Adrenal gland (tissue), 12 donors: ENCODE data around the gene SESTD1. TPM values are rescaled to one million over a fixed set of nuclear protein-coding genes. Genes with fewer than 3 reads are reported as not detected.

Experiments used
- DNase-seq, 7 donors: peaks; one replicate each; pipeline ENCODE4 v3.0.0-alpha.2; 2019 to 2020
- H3K27ac ChIP-seq, 5 donors: fragments of 200-600 bp; sonication (generic) in 4 of 5; 1 replicate in 3 of 5; 2 replicates in 2 of 5; pipeline versions ENCODE4 v1.5.1 to v1.8.0; 2016 to 2020; ENCODE audit warnings: mild to moderate bottlenecking in 1 of 5
- H3K27me3 ChIP-seq: fragments of 200-600 bp; 2 replicates; pipeline ENCODE4 v1.8.0; 2021
- H3K36me3 ChIP-seq, 2 donors: fragments of 200-600 bp; replicated peaks in 1 of 2; 1 replicate in 1 of 2; 2 replicates in 1 of 2; pipeline versions ENCODE4 v1.5.1 to v1.8.0; 2018 to 2022
- H3K4me1 ChIP-seq, 2 donors: fragments of 200-600 bp; replicated peaks in 1 of 2; 1 replicate in 1 of 2; 2 replicates in 1 of 2; pipeline versions ENCODE4 v1.5.1 to v1.8.0; 2018 to 2021
- H3K4me3 ChIP-seq, 4 donors: fragments of 200-600 bp; sonication (generic) in 3 of 4; one replicate each; pipeline ENCODE4 v1.5.1; 2016 to 2018
- H3K9me3 ChIP-seq, 3 donors: fragments of 200-600 bp; sonication (generic) in 1 of 3; replicated peaks in 1 of 3; 1 replicate in 2 of 3; 2 replicates in 1 of 3; pipeline versions ENCODE4 v1.5.1 to v1.8.0; 2016 to 2021
- CTCF ChIP-seq, 6 experiments: fragments of 450-650 bp in 4 of 6; fragments of 200-600 bp in 2 of 6; sonication (generic) in 1 of 6; IDR thresholded peaks; 1 replicate in 5 of 6; 2 replicates in 1 of 6; pipeline versions ENCODE4 v1.5.1 to v1.8.0; 2016 to 2021; ENCODE audit warnings: antibody characterized with exemption in 6 of 6, mild to moderate bottlenecking in 2 of 6, moderate library complexity in 1 of 6
- POLR2A ChIP-seq, 2 donors: fragments of 450-650 bp; IDR thresholded peaks; one replicate each; pipeline ENCODE4 v1.6.1; 2017; ENCODE audit warnings: antibody characterized with exemption in 2 of 2, mild to moderate bottlenecking in 2 of 2, moderate library complexity in 1 of 2
- WGBS, 4 donors: extraction: QIAGEN DNeasy Blood & Tissue Kit in 2 of 4; methylation state at CpG; one replicate each; pipeline versions ENCODE4 v1.1.5 to v1.1.7; 2013 to 2017; 5-methylcytosine and 5-hydroxymethylcytosine counted together
- intact Hi-C, 2 donors: fragments of 100-400 bp; cut with DNase I; formaldehyde crosslinking; loops; one replicate each; pipeline versions ENCODE4 v1.14.1 to v1.15.0; 2022 to 2023
- polyA plus RNA-seq, 3 donors: library from polyadenylated mRNA; stranded (reverse); fragments of 200-250 nt in 2 of 3; fragments of 350-450 nt in 1 of 3; fragmentation: Illumina TruSeq in 1 of 3; extraction: RNeasy Lipid Tissue Mini Kit (QIAGEN cat#74804) in 1 of 3; gene quantifications; one replicate each; pipeline ENCODE4 v1.2.3, GENCODE V29; 2013 to 2014
- total RNA-seq, 9 donors: library from RNA; depleted of rRNA in 4 of 9; stranded (reverse); fragments of >200 nt in 4 of 9; fragments of 120-200 nt in 1 of 9; fragmentation: NEBNext Ultra II Directional in 1 of 9; extraction: Animal tissue kit (Norgen Biotek cat#: 25700) in 1 of 9; gene quantifications; one replicate each; pipeline versions ENCODE4 v1.1.0 to v1.2.4, GENCODE V29; 2013 to 2023
- donor health status: healthy with polysubstance abuse.
- donor health status: Bipolar disorder and iron deficiency.
- donor health status: DM: yes; HTN: yes; CAD: no.
- donor health status: DM: no; HTN: no; CAD: no.
- donor health status: DM: no; HTN: no; CAD: no.
- donor health status: DM: yes; HTN: yes; CAD: no.

The SESTD1 gene
- total and polyA plus RNA-seq, 12 donors: 4.7 to 28.2 (median 14.8) TPM

DNA sequence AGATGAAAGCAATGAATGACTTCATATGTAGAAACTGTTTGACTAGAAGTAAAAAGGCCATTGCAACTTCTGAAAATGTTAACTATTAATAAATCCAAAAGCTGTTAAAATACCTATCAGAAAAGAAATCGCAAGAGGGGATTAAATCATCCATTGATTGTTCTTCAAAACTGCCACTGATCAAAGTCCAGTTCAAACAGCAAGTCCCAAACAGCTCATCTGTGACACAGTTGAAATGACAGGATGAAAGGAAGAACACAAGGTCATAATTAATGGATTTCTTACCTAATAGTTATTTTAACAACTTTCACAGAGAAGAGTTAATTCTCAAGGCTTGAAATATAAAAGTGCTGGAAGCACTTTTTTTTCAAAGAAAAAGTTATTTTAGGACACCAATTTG is 90.4 kb downstream of the SESTD1 start:
- H3K27me3 ChIP-seq: no peaks in the 10 kb centered on the region
- no peak for DNase-seq
- H3K4me3 ChIP-seq: no peak overlapping the region
- H3K36me3 ChIP-seq: no peaks in the 10 kb centered on the region
- no peaks in the 10 kb centered on the region for H3K9me3 ChIP-seq
- no peak overlapping the region for H3K27ac ChIP-seq
- intact Hi-C loops: no loop called here
- 94 to 97% (median 95%) methylated on average over 1 of the region's 1 CpG for WGBS, 4 donors
- no peak for TF ChIP-seq CTCF (IDR thresholded peaks at IDR 0.05)
- TF ChIP-seq POLR2A (IDR thresholded peaks at IDR 0.05): no peak
- H3K4me1 ChIP-seq: no peaks in the 10 kb centered on the region

DNA sequence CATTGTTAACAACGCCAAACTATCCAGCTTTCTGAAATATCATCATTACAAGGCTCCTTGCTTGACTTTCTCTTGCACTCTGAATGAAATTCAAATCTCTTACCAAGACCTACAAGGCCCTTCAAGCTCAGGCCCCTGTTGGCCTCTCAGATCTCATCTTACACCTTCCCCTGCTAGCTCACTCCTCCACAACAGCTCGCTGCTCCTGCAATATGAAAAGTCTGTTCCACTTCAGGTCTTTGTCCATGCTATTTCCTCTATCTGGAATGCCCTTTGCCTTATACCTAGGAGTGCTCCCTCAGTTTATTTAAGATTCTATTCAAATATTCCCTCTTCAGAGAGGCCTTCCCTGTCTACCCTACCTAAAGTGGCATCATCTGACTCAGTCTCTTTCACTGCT is 91.7 kb downstream of the SESTD1 start:
- H3K27me3 ChIP-seq: no peaks in the 10 kb centered on the region
- H3K4me1 ChIP-seq: no peaks in the 10 kb centered on the region
- TF ChIP-seq CTCF (IDR thresholded peaks at IDR 0.05) (no peak), POLR2A (IDR thresholded peaks at IDR 0.05) (no peak)
- intact Hi-C loops: no loop called here
- H3K36me3 ChIP-seq: no peaks in the 10 kb centered on the region
- no peaks in the 10 kb centered on the region for H3K9me3 ChIP-seq
- H3K27ac ChIP-seq: no peak overlapping the region
- no peak overlapping the region for H3K4me3 ChIP-seq
- WGBS, 4 donors: 93 to 100% (median 99%) methylated on average over 2 of the region's 2 CpGs
- DNase-seq: no peak

- WGBS, 4 donors: 90 to 100% (median 94%) methylated on average over 1 of the region's 1 CpG
- no peak for DNase-seq
- no peak overlapping the region for H3K4me3 ChIP-seq
- TF ChIP-seq POLR2A (IDR thresholded peaks at IDR 0.05): no peak
- TF ChIP-seq CTCF (IDR thresholded peaks at IDR 0.05): no peak
- no peaks in the 10 kb centered on the region for H3K9me3 ChIP-seq
- intact Hi-C loops: no loop called here
- no peaks in the 10 kb centered on the region for H3K36me3 ChIP-seq
- H3K4me1 ChIP-seq: no peaks in the 10 kb centered on the region
- H3K27me3 ChIP-seq: no peaks in the 10 kb centered on the region
- no peak overlapping the region for H3K27ac ChIP-seq
These were observed 93.3 kb downstream of the SESTD1 start for GRCh38 chr2:179171371-179171770.

GRCh38 chr2:179170901-179171300 is 93.7 kb downstream of the SESTD1 start:
- DNase-seq: no peak
- Histone ChIP-seq H3K36me3 (no peaks in the 10 kb centered on the region), H3K27ac (no peak overlapping the region), H3K4me3 (no peak overlapping the region), H3K9me3 (no peaks in the 10 kb centered on the region), H3K27me3 (no peaks in the 10 kb centered on the region), H3K4me1 (no peaks in the 10 kb centered on the region)
- TF ChIP-seq CTCF (IDR thresholded peaks at IDR 0.05): no peak
- TF ChIP-seq POLR2A (IDR thresholded peaks at IDR 0.05): no peak
- intact Hi-C loops: no loop called here
- 83 to 90% (median 87%) methylated on average over 1 of the region's 1 CpG for WGBS, 4 donors
